ENCODE measurements around the gene ZNF112.

Gene ZNF112

GRCh38 chr19:44282846-44283245, 73.6 kb downstream of the ZNF112 start:
- DNase-seq (ENCODE audit: low read depth) = no peak

- no peak for DNase-seq (ENCODE audit: low read depth)
Measured at GRCh38 chr19:44280916-44281315, 75.6 kb downstream of the ZNF112 start.

GRCh38 chr19:44278181-44278690, 78.2 kb downstream of the ZNF112 start:
- DNase-seq (ENCODE audit: low read depth) = no peak

GRCh38 chr19:44277331-44277730, 79.1 kb downstream of the ZNF112 start:
- no peak for DNase-seq (ENCODE audit: low read depth)
